Measurements from ENCODE around the gene LCE2D.

LCE2D gene

GRCh38 chr1:152699746-152700145 is 36.6 kb downstream of the LCE2D start:
- DNase-seq = no peak

GRCh38 chr1:152707860-152708259 is 44.7 kb downstream of the LCE2D start, which contains the start of gene LCE4A:
TSS of gene LCE4A (plus strand) at chr1:152708160. CDS start at chr1:152709076, 916 bp downstream.
- DNase-seq = no peak

Data from T1000 (cell line).